ENCODE data around the gene KLHL15. TPM values are rescaled to one million over a fixed set of nuclear protein-coding genes. Genes with fewer than 3 reads are reported as not detected.

Gene KLHL15
- total and polyA plus RNA-seq, 2 of the 13 experiments (the other 11 are each of a cell fraction or from before 2014, with no cell fraction given): 2.8 to 5.5 TPM

DNA sequence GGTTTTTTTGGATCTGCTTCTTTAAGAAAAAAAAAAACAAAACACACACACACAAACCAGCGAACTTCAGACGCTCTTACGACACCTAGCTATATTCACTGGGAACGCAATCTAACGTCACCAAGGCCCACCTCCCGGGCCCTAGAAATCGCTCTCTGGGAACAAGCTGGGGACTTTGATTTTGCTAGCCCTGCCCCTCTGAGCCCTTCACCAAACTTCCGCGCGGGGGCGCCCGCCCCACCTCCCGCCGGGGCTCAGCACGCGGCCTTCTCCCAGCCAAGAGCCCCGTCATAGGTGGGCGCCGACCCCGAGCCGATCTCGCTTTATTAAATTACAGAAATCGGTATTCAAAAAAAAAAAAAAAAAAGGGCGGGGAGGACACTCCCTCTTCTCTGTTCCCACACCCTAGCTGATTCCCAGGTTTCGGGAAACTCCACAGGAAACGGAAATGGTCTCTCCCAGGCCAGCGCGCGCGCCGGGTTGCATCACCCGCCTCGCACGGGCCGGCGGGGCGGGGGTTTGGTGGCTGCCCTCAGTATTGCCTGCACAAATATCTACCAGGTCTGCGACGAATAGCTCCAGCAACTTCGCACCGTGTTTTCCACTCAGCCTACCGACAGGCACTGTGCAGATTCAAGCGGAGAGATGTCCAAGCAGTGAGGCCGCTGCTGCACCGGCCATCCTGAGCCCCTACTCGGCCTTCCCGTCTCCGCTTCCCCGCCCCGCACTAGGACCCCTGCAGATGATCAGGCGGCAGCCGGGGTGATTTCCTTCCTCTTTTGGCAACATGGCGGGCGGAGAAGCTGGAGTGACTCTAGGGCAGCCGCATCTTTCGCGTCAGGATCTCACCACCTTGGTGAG, 27.4 kb upstream of the KLHL15 start, which contains the start of gene EIF2S3 (continued):
- TF ChIP-seq ZNF564 (CRISPR knock-in tag; IDR thresholded peaks at IDR 0.05): no peak
- no peak for TF ChIP-seq POLR2AphosphoS2 (IDR thresholded peaks at IDR 0.05; ENCODE audit: low read depth, low read length)
- TF ChIP-seq DRAP1 (CRISPR knock-in tag; IDR thresholded peaks at IDR 0.05): peak; percentile 57
- no peak for TF ChIP-seq SMC3 (IDR thresholded peaks at IDR 0.05; ENCODE audit: low read length)
- no peak for TF ChIP-seq MTA3 (CRISPR knock-in tag; IDR thresholded peaks at IDR 0.05)
- TF ChIP-seq HOXA7 (CRISPR knock-in tag; IDR thresholded peaks at IDR 0.05): no peak
- no peak for TF ChIP-seq ZNF777 (CRISPR knock-in tag; IDR thresholded peaks at IDR 0.05)
- no peak for TF ChIP-seq ZNF343 (CRISPR knock-in tag; IDR thresholded peaks at IDR 0.05)
- TF ChIP-seq TARDBP (CRISPR knock-in tag; IDR thresholded peaks at IDR 0.05): peak; percentile 40; the same call in 1 of the 2 replicates
- TF ChIP-seq FLYWCH1 (CRISPR knock-in tag; IDR thresholded peaks at IDR 0.05): no peak
- no peak for TF ChIP-seq ZNF264 (CRISPR knock-in tag; IDR thresholded peaks at IDR 0.05)
- TF ChIP-seq ZNF619 (CRISPR knock-in tag; IDR thresholded peaks at IDR 0.05): no peak
- TF ChIP-seq MYPOP (CRISPR knock-in tag; IDR thresholded peaks at IDR 0.05): no peak
- TF ChIP-seq, protein P1, sequence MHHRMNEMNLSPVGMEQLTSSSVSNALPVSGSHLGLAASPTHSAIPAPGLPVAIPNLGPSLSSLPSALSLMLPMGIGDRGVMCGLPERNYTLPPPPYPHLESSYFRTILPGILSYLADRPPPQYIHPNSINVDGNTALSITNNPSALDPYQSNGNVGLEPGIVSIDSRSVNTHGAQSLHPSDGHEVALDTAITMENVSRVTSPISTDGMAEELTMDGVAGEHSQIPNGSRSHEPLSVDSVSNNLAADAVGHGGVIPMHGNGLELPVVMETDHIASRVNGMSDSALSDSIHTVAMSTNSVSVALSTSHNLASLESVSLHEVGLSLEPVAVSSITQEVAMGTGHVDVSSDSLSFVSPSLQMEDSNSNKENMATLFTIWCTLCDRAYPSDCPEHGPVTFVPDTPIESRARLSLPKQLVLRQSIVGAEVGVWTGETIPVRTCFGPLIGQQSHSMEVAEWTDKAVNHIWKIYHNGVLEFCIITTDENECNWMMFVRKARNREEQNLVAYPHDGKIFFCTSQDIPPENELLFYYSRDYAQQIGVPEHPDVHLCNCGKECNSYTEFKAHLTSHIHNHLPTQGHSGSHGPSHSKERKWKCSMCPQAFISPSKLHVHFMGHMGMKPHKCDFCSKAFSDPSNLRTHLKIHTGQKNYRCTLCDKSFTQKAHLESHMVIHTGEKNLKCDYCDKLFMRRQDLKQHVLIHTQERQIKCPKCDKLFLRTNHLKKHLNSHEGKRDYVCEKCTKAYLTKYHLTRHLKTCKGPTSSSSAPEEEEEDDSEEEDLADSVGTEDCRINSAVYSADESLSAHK (CRISPR knock-in tag; IDR thresholded peaks at IDR 0.05; ENCODE audit: borderline replicate concordance): no peak
- no peak for TF ChIP-seq ZNF383 (CRISPR knock-in tag; IDR thresholded peaks at IDR 0.05; ENCODE audit: borderline replicate concordance)
- no peak for TF ChIP-seq EEA1 (CRISPR knock-in tag; IDR thresholded peaks at IDR 0.05; ENCODE audit: borderline replicate concordance)
- no peak for TF ChIP-seq DMTF1 (CRISPR knock-in tag; IDR thresholded peaks at IDR 0.05)
- no peak for TF ChIP-seq CHD2 (IDR thresholded peaks at IDR 0.05; ENCODE audit: low read depth, low read length)
- no peak for TF ChIP-seq FOXK1 (CRISPR knock-in tag; IDR thresholded peaks at IDR 0.05; ENCODE audit: borderline replicate concordance, low read depth)
- TF ChIP-seq, protein P2, sequence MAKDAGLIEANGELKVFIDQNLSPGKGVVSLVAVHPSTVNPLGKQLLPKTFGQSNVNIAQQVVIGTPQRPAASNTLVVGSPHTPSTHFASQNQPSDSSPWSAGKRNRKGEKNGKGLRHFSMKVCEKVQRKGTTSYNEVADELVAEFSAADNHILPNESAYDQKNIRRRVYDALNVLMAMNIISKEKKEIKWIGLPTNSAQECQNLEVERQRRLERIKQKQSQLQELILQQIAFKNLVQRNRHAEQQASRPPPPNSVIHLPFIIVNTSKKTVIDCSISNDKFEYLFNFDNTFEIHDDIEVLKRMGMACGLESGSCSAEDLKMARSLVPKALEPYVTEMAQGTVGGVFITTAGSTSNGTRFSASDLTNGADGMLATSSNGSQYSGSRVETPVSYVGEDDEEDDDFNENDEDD (CRISPR knock-in tag; IDR thresholded peaks at IDR 0.05; ENCODE audit: borderline replicate concordance): peak; percentile 54; the same call in 1 of the 2 replicates

All from HepG2 (cell line).